ENCODE results near the gene CEP170B.
A peak's percentile ranks its signal among the peaks of the same experiment; 100 is the strongest.

CEP170B gene

GRCh38 chr14:104826861-104827176 lies 38.2 kb upstream of the CEP170B start:
- no peak for TF ChIP-seq FOXM1 (IDR thresholded peaks at IDR 0.05; ENCODE audit: borderline replicate concordance, low read depth)
- TF ChIP-seq YY1 (IDR thresholded peaks at IDR 0.05; ENCODE audit: low read depth): no peak
- TF ChIP-seq RAD21 (IDR thresholded peaks at IDR 0.05; ENCODE audit: low read depth): no peak
- TF ChIP-seq EGR1 (IDR thresholded peaks at IDR 0.05): no peak
- no peak for TF ChIP-seq REST (IDR thresholded peaks at IDR 0.05; ENCODE audit: low read depth)
- no peak for TF ChIP-seq CREB1 (IDR thresholded peaks at IDR 0.05; ENCODE audit: low read depth)
- no peak for TF ChIP-seq ZBTB7A (IDR thresholded peaks at IDR 0.05; ENCODE audit: low read depth)
- no peak for TF ChIP-seq EP300 (IDR thresholded peaks at IDR 0.05; ENCODE audit: borderline replicate concordance)
- no peak for TF ChIP-seq TEAD4 (IDR thresholded peaks at IDR 0.05)
- TF ChIP-seq TAF1 (IDR thresholded peaks at IDR 0.05; ENCODE audit: low read depth): no peak

- TF ChIP-seq TEAD4 (IDR thresholded peaks at IDR 0.05): no peak
- TF ChIP-seq NFIC (IDR thresholded peaks at IDR 0.05): no peak
- TF ChIP-seq RAD21 (IDR thresholded peaks at IDR 0.05; ENCODE audit: low read depth): peak; percentile 6; the same call in 1 of the 2 replicates
These were observed 37.7 kb upstream of the CEP170B start for GRCh38 chr14:104827177-104828055.

- TF ChIP-seq FOXM1 (IDR thresholded peaks at IDR 0.05; ENCODE audit: borderline replicate concordance, low read depth) (no peak), MAX (IDR thresholded peaks at IDR 0.05) (no peak), YY1 (IDR thresholded peaks at IDR 0.05; ENCODE audit: low read depth) (no peak), TAF1 (IDR thresholded peaks at IDR 0.05; ENCODE audit: low read depth) (no peak), TCF12 (IDR thresholded peaks at IDR 0.05; ENCODE audit: low read depth) (no peak), REST (IDR thresholded peaks at IDR 0.05; ENCODE audit: low read depth) (no peak), EP300 (IDR thresholded peaks at IDR 0.05; ENCODE audit: borderline replicate concordance) (no peak), NFIC (IDR thresholded peaks at IDR 0.05) (no peak), RAD21 (IDR thresholded peaks at IDR 0.05; ENCODE audit: low read depth) (no peak), CREB1 (IDR thresholded peaks at IDR 0.05; ENCODE audit: low read depth) (no peak), ZBTB7A (IDR thresholded peaks at IDR 0.05; ENCODE audit: low read depth) (no peak)
These were observed 34.3 kb upstream of the CEP170B start for GRCh38 chr14:104830781-104831180.

- TF ChIP-seq CREB1 (IDR thresholded peaks at IDR 0.05; ENCODE audit: low read depth): no peak
- TF ChIP-seq ZBTB7A (IDR thresholded peaks at IDR 0.05; ENCODE audit: low read depth): no peak
- no peak for TF ChIP-seq EGR1 (IDR thresholded peaks at IDR 0.05)
- TF ChIP-seq RAD21 (IDR thresholded peaks at IDR 0.05; ENCODE audit: low read depth): no peak
- TF ChIP-seq TEAD4 (IDR thresholded peaks at IDR 0.05): no peak
- TF ChIP-seq NFIC (IDR thresholded peaks at IDR 0.05): no peak
- TF ChIP-seq TAF1 (IDR thresholded peaks at IDR 0.05; ENCODE audit: low read depth): no peak
- no peak for TF ChIP-seq MAX (IDR thresholded peaks at IDR 0.05)
These were observed 23.3 kb upstream of the CEP170B start for GRCh38 chr14:104841730-104842129.

- TF ChIP-seq USF1 (IDR thresholded peaks at IDR 0.05) (no peak), YY1 (IDR thresholded peaks at IDR 0.05; ENCODE audit: low read depth) (no peak), ZBTB7A (IDR thresholded peaks at IDR 0.05; ENCODE audit: low read depth) (no peak), RAD21 (IDR thresholded peaks at IDR 0.05; ENCODE audit: low read depth) (no peak), EGR1 (IDR thresholded peaks at IDR 0.05) (no peak), NFIC (IDR thresholded peaks at IDR 0.05) (no peak), TAF1 (IDR thresholded peaks at IDR 0.05; ENCODE audit: low read depth) (no peak; the same call in 1 of the 2 replicates), CREB1 (IDR thresholded peaks at IDR 0.05; ENCODE audit: low read depth) (no peak), FOXM1 (IDR thresholded peaks at IDR 0.05; ENCODE audit: borderline replicate concordance, low read depth) (no peak), REST (IDR thresholded peaks at IDR 0.05; ENCODE audit: low read depth) (no peak), MAX (IDR thresholded peaks at IDR 0.05) (no peak), CEBPB (IDR thresholded peaks at IDR 0.05) (no peak), EP300 (IDR thresholded peaks at IDR 0.05; ENCODE audit: borderline replicate concordance) (no peak), TEAD4 (IDR thresholded peaks at IDR 0.05) (no peak), TCF12 (IDR thresholded peaks at IDR 0.05; ENCODE audit: low read depth) (no peak)
These were observed 22.1 kb upstream of the CEP170B start for GRCh38 chr14:104843006-104843405.
